UCSD-AML1 (cell line): ENCODE data around the gene RSU1.
"Not testable (repeated sequence)": the region's sequence is repeated elsewhere in the genome, so short reads cannot be mapped to it uniquely, and the experiment has no call there.

Experiments used
- DNase-seq: peaks from one replicate; lab custom pipeline; 2025; ENCODE audit not compliant: unreplicated experiment; lab: John Stamatoyannopoulos, UW

Gene RSU1

GRCh38 chr10:16788125-16788524, 29.1 kb downstream of the RSU1 start:
- DNase-seq: no peak

GRCh38 chr10:16787361-16787791, 29.8 kb downstream of the RSU1 start:
- DNase-seq: no peak

GRCh38 chr10:16780338-16780880, 36.8 kb downstream of the RSU1 start:
- DNase-seq: no peak

GRCh38 chr10:16779384-16779915, 37.8 kb downstream of the RSU1 start:
- DNase-seq: no peak

GRCh38 chr10:16777473-16778370, 39.5 kb downstream of the RSU1 start:
- DNase-seq: peak; percentile 16

- DNase-seq: no peak
These were observed 40.3 kb downstream of the RSU1 start for GRCh38 chr10:16776896-16777295.

GRCh38 chr10:16773334-16773733, 43.9 kb downstream of the RSU1 start:
- no peak for DNase-seq

GRCh38 chr10:16770670-16771069, 46.6 kb downstream of the RSU1 start:
- DNase-seq: no peak

GRCh38 chr10:16770141-16770540, 47.1 kb downstream of the RSU1 start:
- DNase-seq: no peak

- DNase-seq: no peak
These were observed 47.9 kb downstream of the RSU1 start for GRCh38 chr10:16769331-16769730.

- no peak for DNase-seq
These were observed 48.5 kb downstream of the RSU1 start for GRCh38 chr10:16768702-16769101.

- DNase-seq: no peak
These were observed 51.5 kb downstream of the RSU1 start for GRCh38 chr10:16765509-16766375.

- no peak for DNase-seq
These were observed 55.9 kb downstream of the RSU1 start for GRCh38 chr10:16761300-16761699.

GRCh38 chr10:16756561-16757221, 60.5 kb downstream of the RSU1 start:
- no peak for DNase-seq

- no peak for DNase-seq
These were observed 62.5 kb downstream of the RSU1 start for GRCh38 chr10:16754765-16755164.

- not testable (repeated sequence) for DNase-seq
These were observed 64.4 kb downstream of the RSU1 start for GRCh38 chr10:16752849-16753248.

- DNase-seq: no peak
These were observed 65.1 kb downstream of the RSU1 start for GRCh38 chr10:16752099-16752498.

- DNase-seq: no peak
These were observed 66.0 kb downstream of the RSU1 start for GRCh38 chr10:16751244-16751643.

- DNase-seq: no peak
These were observed 66.8 kb downstream of the RSU1 start for GRCh38 chr10:16750461-16750860.

GRCh38 chr10:16748749-16749148, 68.5 kb downstream of the RSU1 start:
- no peak for DNase-seq

- no peak for DNase-seq
These were observed 70.4 kb downstream of the RSU1 start for GRCh38 chr10:16746856-16747255.
